MM.1S (cell line): ENCODE measurements around the gene ZNF304.
"Not testable (repeated sequence)": the region's sequence is repeated elsewhere in the genome, so short reads cannot be mapped to it uniquely, and the experiment has no call there.

Experiments
- DNase-seq: peaks from one replicate; pipeline ENCODE4 v3.0.0-alpha.2; 2015
- H2AFZ ChIP-seq: fragments of 300-600 bp; sonication (generic); 2 replicates; pipeline ENCODE4 v1.6.0; 2016; ENCODE audit warnings: antibody characterized with exemption, low read length
- H3F3A ChIP-seq: fragments of 300-600 bp; sonication (generic); 2 replicates; pipeline ENCODE4 v1.6.1; 2016; ENCODE audit warnings: mild to moderate bottlenecking, antibody characterized with exemption, low read length, moderate library complexity, mixed read lengths; ENCODE audit not compliant: insufficient read depth
- H3K27ac ChIP-seq: fragments of 300-600 bp; sonication (generic); 2 replicates; pipeline ENCODE4 v1.5.1; 2016; ENCODE audit warnings: mild to moderate bottlenecking, low read length
- H3K27me3 ChIP-seq: fragments of 300-600 bp; sonication (generic); replicated peaks from 2 replicates; pipeline ENCODE4 v1.6.0; 2016; ENCODE audit warnings: low read length; ENCODE audit not compliant: insufficient read depth
- H3K36me3 ChIP-seq: fragments of 300-600 bp; sonication (generic); replicated peaks from 2 replicates; pipeline ENCODE4 v1.6.1; 2016; ENCODE audit warnings: mild to moderate bottlenecking, low read length, mixed read lengths; ENCODE audit not compliant: insufficient read depth
- H3K4me1 ChIP-seq: fragments of 300-600 bp; sonication (generic); 2 replicates; pipeline ENCODE4 v1.6.1; 2016; ENCODE audit warnings: low read length, mixed read lengths
- H3K4me2 ChIP-seq: fragments of 300-600 bp; sonication (generic); 2 replicates; pipeline ENCODE4 v1.6.0; 2016; ENCODE audit warnings: low read depth, low read length
- H3K4me3 ChIP-seq: fragments of 300-600 bp; sonication (generic); 2 replicates; pipeline ENCODE4 v1.5.1; 2016; ENCODE audit warnings: low read length, mixed read lengths
- H3K79me2 ChIP-seq: fragments of 300-600 bp; sonication (generic); 2 replicates; pipeline ENCODE4 v1.6.1; 2016; ENCODE audit warnings: mixed run types, low read length, mixed read lengths
- H3K9ac ChIP-seq: fragments of 300-600 bp; sonication (generic); 2 replicates; pipeline ENCODE4 v1.6.1; 2016; ENCODE audit warnings: low read length, mixed read lengths
- H3K9me2 ChIP-seq: fragments of 300-600 bp; sonication (generic); replicated peaks from 2 replicates; pipeline ENCODE4 v1.6.1; 2016; ENCODE audit warnings: mild to moderate bottlenecking, low read length, mixed read lengths; ENCODE audit not compliant: insufficient read depth
- H3K9me3 ChIP-seq: fragments of 300-600 bp; sonication (generic); replicated peaks from 2 replicates; pipeline ENCODE4 v1.6.1; 2016; ENCODE audit warnings: mild to moderate bottlenecking, low read length, mixed read lengths; ENCODE audit not compliant: insufficient read depth
- H4K20me1 ChIP-seq: fragments of 300-600 bp; sonication (generic); 2 replicates; pipeline ENCODE4 v1.6.1; 2016; ENCODE audit warnings: mild to moderate bottlenecking, low read length, moderate library complexity, mixed read lengths; ENCODE audit not compliant: insufficient read depth
- CTCF ChIP-seq: fragments of 300-600 bp; sonication (generic); IDR thresholded peaks from 2 replicates; pipeline ENCODE4 v1.5.1; 2016; ENCODE audit warnings: antibody characterized with exemption, low read length, mixed read lengths
- EZH2 ChIP-seq: fragments of 300-600 bp; sonication (generic); optimal IDR thresholded peaks from 2 replicates; pipeline ENCODE3; 2017; ENCODE audit warnings: low read depth, mild to moderate bottlenecking, antibody characterized with exemption, low read length, mixed read lengths
- EZH2phosphoT487 ChIP-seq: fragments of 300-600 bp; sonication (generic); IDR thresholded peaks from 2 replicates; pipeline ENCODE4 v1.6.1; 2018; ENCODE audit warnings: antibody characterized with exemption, low read length

Gene ZNF304

GRCh38 chr19:57363688-57364181, 12.7 kb downstream of the ZNF304 start:
- H3K4me3 ChIP-seq, result peak overlapping the region; percentile 72
- H3K9me3 ChIP-seq, result no peaks in the 10 kb centered on the region
- peak overlapping the region; percentile 69 for H3K9ac ChIP-seq
- no peaks in the 10 kb centered on the region for H4K20me1 ChIP-seq
- no peak for TF ChIP-seq EZH2
- TF ChIP-seq EZH2phosphoT487, result no peak
- no peak for TF ChIP-seq CTCF
- peak overlapping the region; percentile 71 for H2AFZ ChIP-seq
- H3K79me2 ChIP-seq, result peaks cover 7% of the 10 kb centered on the region; the same call in 1 of the 2 replicates
- H3K27me3 ChIP-seq, result no peaks in the 10 kb centered on the region
- no peak for DNase-seq
- peaks cover 5% of the 10 kb centered on the region; the same call in 1 of the 2 replicates for H3F3A ChIP-seq
- no peaks in the 10 kb centered on the region for H3K9me2 ChIP-seq
- no peaks in the 10 kb centered on the region for H3K4me1 ChIP-seq
- H3K27ac ChIP-seq, result peak overlapping the region; percentile 57; the same call in 1 of the 2 replicates
- no peaks in the 10 kb centered on the region for H3K36me3 ChIP-seq
- peak overlapping the region; percentile 69 for H3K4me2 ChIP-seq

GRCh38 chr19:57366776-57367175, 15.7 kb downstream of the ZNF304 start:
- no peak overlapping the region for H3K9ac ChIP-seq
- no peaks in the 10 kb centered on the region for H3K9me2 ChIP-seq
- H3K27me3 ChIP-seq, result no peaks in the 10 kb centered on the region
- H3K4me3 ChIP-seq, result no peak overlapping the region
- no peaks in the 10 kb centered on the region for H3K36me3 ChIP-seq
- peaks cover 5% of the 10 kb centered on the region; the same call in 1 of the 2 replicates for H3F3A ChIP-seq
- H3K9me3 ChIP-seq, result no peaks in the 10 kb centered on the region
- no peaks in the 10 kb centered on the region for H4K20me1 ChIP-seq
- H3K79me2 ChIP-seq, result peaks cover 7% of the 10 kb centered on the region; the same call in 1 of the 2 replicates
- no peak for DNase-seq
- H2AFZ ChIP-seq, result no peak overlapping the region
- TF ChIP-seq EZH2phosphoT487 (no peak), EZH2 (no peak), CTCF (no peak)
- no peak overlapping the region for H3K4me2 ChIP-seq
- no peaks in the 10 kb centered on the region for H3K4me1 ChIP-seq
- H3K27ac ChIP-seq, result no peak overlapping the region

- no peaks in the 10 kb centered on the region for H3K27me3 ChIP-seq
- no peak overlapping the region for H3K27ac ChIP-seq
- TF ChIP-seq CTCF, result no peak
- TF ChIP-seq EZH2, result no peak
- TF ChIP-seq EZH2phosphoT487, result no peak
- H3K4me3 ChIP-seq, result no peak overlapping the region
- no peak overlapping the region for H3K4me2 ChIP-seq
- no peak overlapping the region for H3K9ac ChIP-seq
- H3K79me2 ChIP-seq, result no peaks in the 10 kb centered on the region
- no peaks in the 10 kb centered on the region for H4K20me1 ChIP-seq
- H3F3A ChIP-seq, result no peaks in the 10 kb centered on the region
- H3K36me3 ChIP-seq, result no peaks in the 10 kb centered on the region
- H3K4me1 ChIP-seq, result no peaks in the 10 kb centered on the region
- no peak for DNase-seq
- no peaks in the 10 kb centered on the region for H3K9me3 ChIP-seq
- no peak overlapping the region for H2AFZ ChIP-seq
- H3K9me2 ChIP-seq, result no peaks in the 10 kb centered on the region
Measured at GRCh38 chr19:57374179-57374578, 23.1 kb downstream of the ZNF304 start.

GRCh38 chr19:57374647-57375046, 23.6 kb downstream of the ZNF304 start:
- H3K9me3 ChIP-seq, H3F3A ChIP-seq, DNase-seq, H2AFZ ChIP-seq, H3K9me2 ChIP-seq, H3K79me2 ChIP-seq, H3K27ac ChIP-seq, H3K9ac ChIP-seq, H3K36me3 ChIP-seq, H3K4me1 ChIP-seq, H4K20me1 ChIP-seq, H3K27me3 ChIP-seq, H3K4me2 ChIP-seq, H3K4me3 ChIP-seq: not testable (repeated sequence)
